Stimulated activated CD4-positive, alpha-beta T cell treated with anti-CD3 and anti-CD28 coated beads, Interleukin-1b, Interleukin-23, amount 100 ng/mL, for 48 hours (primary cell): ENCODE data around the gene KCTD7.
"Not testable (repeated sequence)": the region's sequence is repeated elsewhere in the genome, so short reads cannot be mapped to it uniquely, and the experiment has no call there.

Source experiments
- DNase-seq: peaks from one replicate; pipeline ENCODE4 v3.0.0-alpha.2; 2020

Gene KCTD7

GRCh38 chr7:66628361-66629221 is at the start of gene KCTD7:
Gene KCTD7 (plus strand): TSS chr7:66628881. CDS start chr7:66629065, 184 bp downstream.
- peak; percentile 95 for DNase-seq

- not testable (repeated sequence) for DNase-seq
Observed at GRCh38 chr7:66580380-66580779, 48.3 kb upstream of the KCTD7 start.

GRCh38 chr7:66582816-66583489 is 45.7 kb upstream of the KCTD7 start:
- DNase-seq, result not testable (repeated sequence)

- no peak for DNase-seq
Observed at GRCh38 chr7:66583490-66584110, 45.1 kb upstream of the KCTD7 start.

GRCh38 chr7:66586181-66586580 is 42.5 kb upstream of the KCTD7 start:
- DNase-seq, result no peak

GRCh38 chr7:66588226-66588625 is 40.5 kb upstream of the KCTD7 start:
- DNase-seq, result not testable (repeated sequence)

- DNase-seq, result not testable (repeated sequence)
Observed at GRCh38 chr7:66588856-66589570, 39.7 kb upstream of the KCTD7 start.

- not testable (repeated sequence) for DNase-seq
Observed at GRCh38 chr7:66590302-66591057, 38.2 kb upstream of the KCTD7 start.

GRCh38 chr7:66591058-66591798 is 37.5 kb upstream of the KCTD7 start:
- peak; percentile 9 for DNase-seq

- DNase-seq, result peak; percentile 93
Observed at GRCh38 chr7:66591799-66592596, 36.7 kb upstream of the KCTD7 start.

- not testable (repeated sequence) for DNase-seq
Observed at GRCh38 chr7:66592597-66593146, 36.0 kb upstream of the KCTD7 start.

- not testable (repeated sequence) for DNase-seq
Observed at GRCh38 chr7:66594082-66594481, 34.6 kb upstream of the KCTD7 start.

- DNase-seq, result no peak
Observed at GRCh38 chr7:66597461-66597860, 31.2 kb upstream of the KCTD7 start.

GRCh38 chr7:66602159-66602558 is 26.5 kb upstream of the KCTD7 start:
- DNase-seq, result no peak

- no peak for DNase-seq
Observed at GRCh38 chr7:66604198-66604597, 24.5 kb upstream of the KCTD7 start.

- not testable (repeated sequence) for DNase-seq
Observed at GRCh38 chr7:66606540-66607291, 22.0 kb upstream of the KCTD7 start.

GRCh38 chr7:66609176-66609575 is 19.5 kb upstream of the KCTD7 start:
- no peak for DNase-seq

- DNase-seq, result not testable (repeated sequence)
Observed at GRCh38 chr7:66614596-66614995, 14.1 kb upstream of the KCTD7 start.

GRCh38 chr7:66615699-66616098 is 13.0 kb upstream of the KCTD7 start:
- no peak for DNase-seq
